ENCODE data around the gene DPH7.
A peak's percentile ranks its signal among the peaks of the same experiment; 100 is the strongest.

Gene DPH7

DNA sequence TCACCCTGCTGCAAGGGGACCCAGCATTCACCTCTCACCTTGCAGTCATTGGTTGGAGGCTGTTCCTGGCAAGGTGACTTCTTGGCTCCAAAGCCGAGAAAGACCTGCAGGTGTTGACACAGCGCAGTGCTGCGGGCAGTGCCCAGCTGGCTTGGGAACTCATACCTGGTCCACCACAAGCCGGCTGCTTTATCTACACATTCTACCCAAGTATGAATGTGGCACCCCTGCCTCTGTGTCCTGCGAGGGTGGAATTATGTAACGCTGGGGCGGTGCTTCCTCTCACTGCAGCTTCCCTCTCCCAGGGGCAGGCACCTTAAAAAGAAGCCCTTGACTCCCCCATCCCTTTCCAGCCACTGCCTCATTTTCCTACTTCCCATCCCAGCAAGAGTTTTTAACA lies 14.0 kb upstream of the DPH7 start:
- TF ChIP-seq POLR2AphosphoS5 (IDR thresholded peaks at IDR 0.05; ENCODE audit: low read depth, low read length): no peak
- TF ChIP-seq SPI1 (IDR thresholded peaks at IDR 0.05; ENCODE audit: low read depth, low read length): no peak
- no peak for TF ChIP-seq PAX5 (IDR thresholded peaks at IDR 0.05; ENCODE audit: insufficient read depth, low read length, severe bottlenecking)
- no peak for TF ChIP-seq POLR2A (IDR thresholded peaks at IDR 0.05; ENCODE audit: low read depth, low read length)
- no peak for TF ChIP-seq POU2F2 (IDR thresholded peaks at IDR 0.05; ENCODE audit: low read depth, low read length)
- no peak for TF ChIP-seq TAF1 (IDR thresholded peaks at IDR 0.05; ENCODE audit: low read depth, low read length)
- DNase-seq (ENCODE audit: insufficient read length, low spot score) (no peak), FAIRE-seq (no peak)

DNA sequence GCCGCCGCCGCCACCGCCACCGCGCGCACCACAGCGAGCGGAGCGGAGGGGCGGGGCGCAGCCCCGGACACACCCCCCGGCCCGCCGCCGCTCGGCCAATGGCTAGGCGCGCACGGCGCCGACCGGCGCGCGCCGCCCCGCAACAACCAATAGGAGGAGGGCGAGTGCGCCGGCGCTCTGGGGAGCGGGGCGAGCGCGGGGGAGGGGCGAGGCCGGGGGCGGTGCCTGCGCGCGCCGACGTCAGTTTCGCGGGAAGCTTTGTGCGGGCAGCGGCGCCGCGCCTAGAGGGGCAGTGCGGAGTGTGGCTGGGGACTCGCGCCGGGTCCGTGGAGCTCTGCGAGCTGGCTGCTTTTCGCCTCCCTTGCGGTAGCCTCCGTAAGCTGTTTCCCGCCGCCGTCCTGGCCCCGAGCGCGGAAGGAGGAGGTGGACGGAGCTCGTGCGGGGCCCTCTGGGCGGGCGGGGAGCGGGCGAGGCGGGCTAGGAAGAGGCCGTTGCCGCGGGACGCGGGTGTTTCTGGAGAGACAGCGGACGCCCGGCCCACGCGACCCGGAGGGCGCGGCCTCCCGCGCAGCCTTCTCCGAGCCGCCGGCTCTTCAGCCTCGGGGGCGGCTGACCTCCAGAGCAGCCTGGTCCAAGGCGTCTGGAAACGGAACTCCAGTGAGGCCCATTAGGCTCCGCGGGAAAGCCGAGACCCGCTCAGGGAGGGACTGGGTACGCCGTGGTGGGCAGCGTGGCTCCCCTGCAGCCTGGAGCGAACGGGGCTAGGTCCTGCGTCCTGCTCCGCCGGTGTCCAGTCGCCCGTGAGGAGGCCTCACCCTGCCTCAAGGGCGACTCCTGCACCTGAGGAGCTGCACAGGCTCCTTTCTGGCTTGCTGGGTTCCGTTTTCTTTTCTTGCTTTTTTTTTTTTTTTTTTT lies 12.0 kb upstream of the DPH7 start, which contains the start of gene ZMYND19:
TSS of gene ZMYND19 (minus strand) at position 44 of the 915 bp plus-strand sequence. CDS start 249 bp downstream, outside the sequence.
- TF ChIP-seq POLR2AphosphoS5 (IDR thresholded peaks at IDR 0.05; ENCODE audit: low read depth, low read length) (no peak), TAF1 (IDR thresholded peaks at IDR 0.05; ENCODE audit: low read depth, low read length) (peak; percentile 50; the same call in 1 of the 2 replicates)
- DNase-seq (ENCODE audit: insufficient read length, low spot score): peak; percentile 100
- peak; percentile 99 for FAIRE-seq

DNA sequence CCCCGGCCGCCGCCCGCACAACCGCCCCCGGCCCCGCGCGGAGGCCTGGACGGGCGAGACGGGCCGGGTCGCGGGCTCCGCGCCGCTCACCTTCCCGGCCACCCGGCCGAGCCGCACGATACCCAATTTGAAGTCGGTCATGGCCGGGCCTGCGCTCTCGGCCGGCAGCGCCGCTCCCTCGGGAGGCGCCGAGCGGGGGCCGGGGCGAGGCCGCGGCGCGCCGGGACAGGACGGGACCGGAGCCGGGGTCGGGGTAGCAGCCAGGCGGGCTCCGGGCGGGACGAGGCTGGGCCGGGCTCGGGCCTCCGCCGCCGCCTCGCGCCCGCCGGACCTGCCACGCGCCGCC lies 11.4 kb upstream of the DPH7 start:
- DNase-seq (ENCODE audit: insufficient read length, low spot score): no peak
- TF ChIP-seq SPI1 (IDR thresholded peaks at IDR 0.05; ENCODE audit: low read depth, low read length): no peak
- no peak for TF ChIP-seq POU2F2 (IDR thresholded peaks at IDR 0.05; ENCODE audit: low read depth, low read length)
- no peak for TF ChIP-seq PAX5 (IDR thresholded peaks at IDR 0.05; ENCODE audit: insufficient read depth, low read length, severe bottlenecking)
- TF ChIP-seq POLR2A (IDR thresholded peaks at IDR 0.05; ENCODE audit: low read depth, low read length): no peak
- TF ChIP-seq POLR2AphosphoS5 (IDR thresholded peaks at IDR 0.05; ENCODE audit: low read depth, low read length): no peak
- no peak for TF ChIP-seq TAF1 (IDR thresholded peaks at IDR 0.05; ENCODE audit: low read depth, low read length)
- no peak for FAIRE-seq

DNA sequence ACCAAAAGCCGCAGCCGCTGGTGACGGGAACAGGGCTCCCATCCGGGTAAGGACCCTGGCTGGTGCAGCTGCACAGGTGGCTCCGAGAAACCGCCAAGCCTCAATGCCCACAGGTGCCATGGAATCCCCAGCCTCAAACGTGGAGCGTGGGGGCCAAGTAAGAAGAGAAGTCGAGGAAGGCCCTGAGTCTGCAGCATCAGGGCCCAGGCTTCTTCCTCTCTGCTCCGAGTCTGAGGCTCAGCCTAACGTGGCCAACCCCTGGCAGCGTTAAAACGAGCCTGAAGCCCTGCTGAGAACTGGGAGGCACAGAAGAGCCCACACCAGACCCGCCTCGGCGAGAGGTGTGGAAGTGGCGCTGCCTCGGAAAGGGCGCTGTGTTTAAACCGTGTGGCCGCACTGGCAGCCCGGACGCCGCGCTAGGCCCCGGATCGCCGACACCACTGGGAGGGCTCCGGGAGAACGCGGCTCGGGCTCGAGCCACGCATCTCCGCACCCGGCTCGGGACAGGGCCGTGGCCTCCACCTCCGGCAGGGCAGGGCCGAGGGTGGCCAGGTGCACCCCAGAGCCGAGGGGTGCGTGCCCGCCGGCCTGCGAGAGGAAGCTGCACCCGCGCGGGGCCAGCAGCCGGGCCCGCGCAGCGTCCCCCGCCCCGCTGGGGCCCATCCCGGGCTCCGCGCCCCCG lies 10.9 kb upstream of the DPH7 start:
- FAIRE-seq: peak; percentile 70
- TF ChIP-seq PAX5 (IDR thresholded peaks at IDR 0.05; ENCODE audit: insufficient read depth, low read length, severe bottlenecking) (no peak), POLR2A (IDR thresholded peaks at IDR 0.05; ENCODE audit: low read depth, low read length) (no peak), POLR2AphosphoS5 (IDR thresholded peaks at IDR 0.05; ENCODE audit: low read depth, low read length) (no peak), POU2F2 (IDR thresholded peaks at IDR 0.05; ENCODE audit: low read depth, low read length) (no peak), TAF1 (IDR thresholded peaks at IDR 0.05; ENCODE audit: low read depth, low read length) (no peak), SPI1 (IDR thresholded peaks at IDR 0.05; ENCODE audit: low read depth, low read length) (no peak)

DNA sequence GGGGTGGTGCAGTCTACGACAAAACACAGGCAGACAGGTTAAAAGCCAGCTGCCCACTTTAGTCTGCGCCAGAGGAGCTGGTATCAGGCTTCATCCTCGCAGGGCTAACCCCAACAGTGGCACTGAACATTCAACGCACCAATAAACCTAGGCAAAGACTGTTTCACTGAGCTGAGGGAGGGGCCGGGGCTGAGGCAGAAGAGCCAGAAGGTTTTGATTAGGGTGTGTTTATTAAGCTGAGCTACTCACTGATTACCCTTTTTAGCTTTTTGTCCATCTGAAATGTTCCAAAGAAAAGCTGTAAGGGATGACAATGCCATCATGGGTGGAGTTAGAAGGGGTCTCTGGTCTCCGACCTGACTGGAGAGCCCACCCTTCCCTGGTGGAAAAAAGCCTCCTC lies 10.2 kb upstream of the DPH7 start:
- FAIRE-seq (no peak), DNase-seq (ENCODE audit: insufficient read length, low spot score) (no peak)
- no peak for TF ChIP-seq POLR2A (IDR thresholded peaks at IDR 0.05; ENCODE audit: low read depth, low read length)
- no peak for TF ChIP-seq SPI1 (IDR thresholded peaks at IDR 0.05; ENCODE audit: low read depth, low read length)
- TF ChIP-seq POU2F2 (IDR thresholded peaks at IDR 0.05; ENCODE audit: low read depth, low read length): no peak
- no peak for TF ChIP-seq POLR2AphosphoS5 (IDR thresholded peaks at IDR 0.05; ENCODE audit: low read depth, low read length)
- no peak for TF ChIP-seq TAF1 (IDR thresholded peaks at IDR 0.05; ENCODE audit: low read depth, low read length)
- TF ChIP-seq PAX5 (IDR thresholded peaks at IDR 0.05; ENCODE audit: insufficient read depth, low read length, severe bottlenecking): no peak

More for the DNA sequence above, 10.9 kb upstream of the DPH7 start:
- DNase-seq (ENCODE audit: insufficient read length, low spot score): peak; percentile 52

DNA sequence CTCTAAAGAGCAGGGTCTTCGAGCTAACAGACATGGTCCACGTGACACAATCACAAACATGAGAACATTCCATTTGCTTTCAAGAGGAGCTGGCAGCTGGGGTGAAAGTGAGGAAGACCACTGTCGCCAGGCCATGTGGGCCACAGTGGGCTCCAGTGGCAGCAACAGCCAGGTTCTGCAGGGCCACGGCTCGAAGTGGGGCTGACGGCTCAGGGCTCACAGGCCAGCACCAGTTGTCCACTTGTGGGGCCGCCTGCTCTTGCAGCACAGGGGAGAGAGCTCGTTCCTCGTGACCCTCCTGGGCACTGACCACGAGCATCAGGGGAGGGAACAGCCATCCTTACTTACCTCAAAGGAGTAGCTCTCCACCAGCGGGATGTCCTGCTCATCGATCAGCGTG lies 9.6 kb upstream of the DPH7 start:
- TF ChIP-seq POLR2AphosphoS5 (IDR thresholded peaks at IDR 0.05; ENCODE audit: low read depth, low read length): no peak
- TF ChIP-seq PAX5 (IDR thresholded peaks at IDR 0.05; ENCODE audit: insufficient read depth, low read length, severe bottlenecking): no peak
- TF ChIP-seq POU2F2 (IDR thresholded peaks at IDR 0.05; ENCODE audit: low read depth, low read length): no peak
- no peak for TF ChIP-seq POLR2A (IDR thresholded peaks at IDR 0.05; ENCODE audit: low read depth, low read length)
- no peak for TF ChIP-seq SPI1 (IDR thresholded peaks at IDR 0.05; ENCODE audit: low read depth, low read length)
- no peak for TF ChIP-seq TAF1 (IDR thresholded peaks at IDR 0.05; ENCODE audit: low read depth, low read length)
- no peak for DNase-seq (ENCODE audit: insufficient read length, low spot score)
- no peak for FAIRE-seq

DNA sequence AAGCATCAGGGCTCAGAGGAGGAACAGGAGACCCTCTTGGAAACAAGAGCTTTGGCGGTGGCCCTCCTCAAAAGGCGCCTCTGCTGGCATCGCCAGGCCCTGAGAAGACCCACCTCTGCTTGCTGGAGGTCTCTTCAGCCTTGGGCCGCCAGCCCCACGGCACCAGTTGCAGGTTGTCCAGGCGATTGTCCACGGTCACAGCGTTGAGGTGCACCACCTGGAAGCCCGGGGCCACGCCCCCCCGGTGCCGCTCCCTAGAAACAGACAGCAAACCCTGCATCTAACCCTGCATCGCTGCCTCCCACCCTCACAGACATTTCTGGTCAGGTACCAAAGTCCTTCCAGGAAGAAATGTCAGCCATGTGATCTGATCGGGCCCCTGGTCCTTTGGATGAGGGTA lies 8.1 kb upstream of the DPH7 start:
- FAIRE-seq (no peak), DNase-seq (ENCODE audit: insufficient read length, low spot score) (no peak)
- no peak for TF ChIP-seq SPI1 (IDR thresholded peaks at IDR 0.05; ENCODE audit: low read depth, low read length)
- TF ChIP-seq POLR2A (IDR thresholded peaks at IDR 0.05; ENCODE audit: low read depth, low read length): no peak
- no peak for TF ChIP-seq TAF1 (IDR thresholded peaks at IDR 0.05; ENCODE audit: low read depth, low read length)
- no peak for TF ChIP-seq POLR2AphosphoS5 (IDR thresholded peaks at IDR 0.05; ENCODE audit: low read depth, low read length)
- TF ChIP-seq PAX5 (IDR thresholded peaks at IDR 0.05; ENCODE audit: insufficient read depth, low read length, severe bottlenecking): no peak
- no peak for TF ChIP-seq POU2F2 (IDR thresholded peaks at IDR 0.05; ENCODE audit: low read depth, low read length)

DNA sequence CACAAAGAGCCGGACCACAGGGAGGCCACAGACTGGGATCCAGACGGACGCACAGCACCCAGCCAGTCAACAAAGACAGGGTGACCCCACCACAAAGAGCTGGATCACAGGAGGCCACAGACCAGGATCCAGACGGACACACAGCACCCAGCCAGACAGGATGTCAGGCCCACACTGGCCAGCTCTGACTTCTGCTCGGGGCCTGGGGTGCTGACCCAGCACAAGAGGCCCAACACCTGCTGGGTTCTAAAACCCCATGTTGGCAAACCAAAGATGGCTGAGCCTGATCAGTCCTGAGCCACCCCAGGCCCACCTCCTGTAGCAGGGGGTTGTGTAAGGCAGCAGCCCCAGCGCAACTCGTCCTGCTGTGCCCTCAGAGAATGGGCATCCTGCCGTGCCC lies 5.2 kb upstream of the DPH7 start:
- no peak for TF ChIP-seq POLR2A (IDR thresholded peaks at IDR 0.05; ENCODE audit: low read depth, low read length)
- no peak for TF ChIP-seq POU2F2 (IDR thresholded peaks at IDR 0.05; ENCODE audit: low read depth, low read length)
- no peak for TF ChIP-seq PAX5 (IDR thresholded peaks at IDR 0.05; ENCODE audit: insufficient read depth, low read length, severe bottlenecking)
- TF ChIP-seq POLR2AphosphoS5 (IDR thresholded peaks at IDR 0.05; ENCODE audit: low read depth, low read length): no peak
- no peak for TF ChIP-seq SPI1 (IDR thresholded peaks at IDR 0.05; ENCODE audit: low read depth, low read length)
- no peak for TF ChIP-seq TAF1 (IDR thresholded peaks at IDR 0.05; ENCODE audit: low read depth, low read length)
- FAIRE-seq: no peak
- no peak for DNase-seq (ENCODE audit: insufficient read length, low spot score)

DNA sequence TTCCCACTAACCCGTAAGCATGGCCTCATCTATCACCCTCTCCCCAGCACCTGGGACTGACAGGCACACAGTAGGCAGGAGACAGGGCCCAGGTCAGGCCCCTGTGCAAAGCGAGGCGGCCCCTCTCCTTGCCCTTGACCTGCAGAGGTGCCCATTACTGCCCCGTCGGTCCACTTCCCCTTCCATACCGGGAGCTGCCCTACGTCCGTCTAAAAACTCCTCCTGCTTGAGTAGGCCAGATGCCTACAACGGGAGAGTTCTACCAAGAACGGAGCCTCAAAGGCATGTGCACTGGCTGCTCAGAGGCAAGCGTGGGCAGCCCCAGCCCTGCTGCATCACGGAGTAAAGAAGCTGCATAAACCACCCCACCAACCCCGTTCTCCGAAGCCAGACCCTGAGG lies 4.6 kb upstream of the DPH7 start:
- DNase-seq (ENCODE audit: insufficient read length, low spot score) (no peak), FAIRE-seq (no peak)
- TF ChIP-seq TAF1 (IDR thresholded peaks at IDR 0.05; ENCODE audit: low read depth, low read length): no peak
